Endothelial cell of hepatic sinusoid (primary cell): ENCODE measurements around the gene KLHL26.

ENCODE experiments used
- in situ Hi-C: cut with HindIII; loops from 2 replicates; pipeline ENCODE4 v1.10.0; 2017; ENCODE audit warnings: low sequenced_read_pairs

KLHL26 gene

DNA sequence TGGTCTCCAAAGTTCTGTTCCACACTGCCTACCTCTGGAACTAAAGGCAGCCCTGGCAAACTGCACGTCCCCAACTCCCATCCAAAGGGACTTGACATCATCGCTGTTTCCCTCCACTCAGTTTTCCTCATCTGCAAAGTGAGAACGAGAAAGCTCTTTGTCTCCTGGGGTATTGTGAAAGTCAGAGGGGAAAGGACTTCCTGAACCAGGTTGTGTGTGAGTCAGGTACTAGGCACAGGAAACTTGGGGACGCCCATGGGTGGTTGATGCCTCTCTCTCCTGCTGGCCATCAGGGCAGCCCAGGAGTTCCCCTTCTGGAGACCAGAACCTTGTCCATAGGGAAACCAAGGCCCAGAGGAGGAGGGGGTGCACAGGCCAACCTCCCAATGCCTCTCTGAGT, 35.0 kb upstream of the KLHL26 start:
- in situ Hi-C loops, result no loop called here

DNA sequence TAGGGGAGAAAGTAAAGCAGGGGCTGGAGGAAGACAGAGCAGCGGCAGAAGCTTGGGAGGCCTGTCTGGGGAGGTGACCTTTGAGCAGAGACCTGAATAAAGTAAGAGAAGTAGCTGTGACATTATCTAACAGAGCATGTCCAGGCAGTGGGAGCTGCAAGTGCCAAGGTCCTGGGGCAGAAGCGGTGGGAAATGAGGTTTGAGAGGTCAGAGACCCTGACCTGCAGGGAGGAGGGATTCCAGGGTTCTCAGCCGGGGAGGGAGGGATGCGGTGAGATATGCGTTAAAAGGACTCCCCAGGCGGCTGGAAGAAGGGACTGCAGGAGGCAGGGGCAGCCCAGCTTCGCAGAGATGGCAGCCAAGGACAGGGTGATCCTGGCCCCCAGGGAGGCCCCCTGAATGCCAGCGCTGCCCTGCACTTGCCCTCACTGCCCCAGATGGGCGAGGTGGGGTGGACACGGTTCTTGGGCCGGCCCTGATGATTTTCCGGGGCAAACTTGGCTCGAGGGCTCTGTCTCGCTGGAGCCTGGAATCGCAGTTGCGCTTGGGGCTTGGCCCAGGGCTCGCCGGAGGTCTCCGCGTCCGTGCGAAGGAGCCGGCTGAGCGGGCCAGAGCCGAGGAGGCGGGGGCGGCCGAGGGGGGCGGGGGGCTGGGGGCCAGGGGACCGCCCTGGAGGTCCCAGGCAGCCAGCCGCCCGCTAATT, 33.4 kb upstream of the KLHL26 start:
- in situ Hi-C loops, result no loop called here

DNA sequence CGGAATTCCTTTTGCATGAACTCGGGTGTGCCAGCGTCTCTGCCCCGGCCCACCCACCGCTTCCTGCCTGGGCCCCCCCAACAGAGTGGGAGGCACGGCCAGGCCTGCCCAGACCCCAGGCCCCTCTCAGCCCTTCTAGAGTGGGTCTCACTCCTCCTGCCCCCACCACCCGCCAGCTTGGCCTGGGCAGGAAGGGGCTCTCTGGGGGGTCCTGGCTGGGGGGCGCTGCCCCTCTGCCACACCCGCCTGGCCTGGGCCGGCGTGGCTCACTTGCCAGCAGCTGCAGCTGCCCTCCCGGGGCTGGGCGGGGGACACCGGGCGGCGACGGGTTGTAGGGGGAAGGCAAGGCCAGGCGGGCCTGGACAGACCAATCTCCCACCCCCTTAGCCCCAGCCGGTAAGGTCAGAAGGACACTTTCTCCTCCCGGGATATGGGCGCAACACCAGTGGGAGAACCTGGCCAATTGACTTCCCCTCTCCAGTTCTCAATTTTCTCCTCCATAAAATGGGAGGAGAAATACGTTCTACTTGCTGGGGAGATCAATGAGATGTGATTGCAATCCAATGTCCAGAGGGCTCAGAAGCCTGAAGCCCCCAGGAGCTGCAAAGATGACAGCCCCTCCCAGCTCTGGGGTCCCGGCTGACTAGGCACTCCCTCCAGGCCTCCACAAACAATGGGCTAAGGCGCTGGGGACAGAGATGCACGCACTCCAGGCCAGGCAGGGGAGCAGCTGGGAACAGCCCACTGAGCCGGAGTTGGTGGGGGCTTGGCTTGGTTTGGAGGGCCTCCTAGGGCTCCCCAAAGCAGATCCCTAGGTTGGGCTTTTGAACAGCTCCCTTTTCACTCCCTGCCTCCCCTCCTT, 32.6 kb upstream of the KLHL26 start:
- in situ Hi-C loops, result no loop called here

DNA sequence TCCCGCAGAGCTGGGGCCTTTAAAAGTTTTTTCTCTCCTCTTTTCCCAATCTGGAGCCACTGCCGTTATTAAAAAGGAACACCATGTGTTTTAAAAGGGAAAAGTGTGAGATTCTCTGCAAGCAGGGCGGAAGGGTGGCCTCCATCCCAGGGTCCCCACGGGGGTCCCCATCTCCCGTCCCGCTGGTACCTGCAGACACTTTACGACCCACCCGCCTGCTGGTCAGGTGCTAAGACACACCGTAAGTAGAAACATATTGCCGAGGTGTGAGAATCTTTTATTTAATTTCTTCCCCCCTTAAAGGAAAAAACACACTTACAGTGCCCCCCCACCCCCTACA, 32.0 kb upstream of the KLHL26 start:
- in situ Hi-C loops, result no loop called here

DNA sequence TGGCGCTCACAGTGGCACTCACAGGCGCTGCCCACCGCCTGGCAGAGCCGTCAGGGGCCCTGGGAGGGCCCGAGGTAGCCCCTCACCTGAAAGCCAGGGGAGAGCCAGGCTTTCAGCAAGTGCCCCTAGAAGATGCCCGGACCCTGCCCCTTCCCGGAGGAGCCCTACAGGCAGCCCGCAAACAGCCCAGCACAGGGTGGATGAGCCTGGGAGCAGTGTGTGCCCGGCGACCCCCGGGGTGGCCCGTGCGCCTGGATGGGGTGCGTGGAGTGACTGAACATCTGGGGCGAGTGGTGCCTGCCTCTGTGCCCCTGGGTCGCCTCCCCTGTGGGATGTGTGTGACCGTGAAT, 31.7 kb upstream of the KLHL26 start:
- in situ Hi-C loops, result no loop called here

DNA sequence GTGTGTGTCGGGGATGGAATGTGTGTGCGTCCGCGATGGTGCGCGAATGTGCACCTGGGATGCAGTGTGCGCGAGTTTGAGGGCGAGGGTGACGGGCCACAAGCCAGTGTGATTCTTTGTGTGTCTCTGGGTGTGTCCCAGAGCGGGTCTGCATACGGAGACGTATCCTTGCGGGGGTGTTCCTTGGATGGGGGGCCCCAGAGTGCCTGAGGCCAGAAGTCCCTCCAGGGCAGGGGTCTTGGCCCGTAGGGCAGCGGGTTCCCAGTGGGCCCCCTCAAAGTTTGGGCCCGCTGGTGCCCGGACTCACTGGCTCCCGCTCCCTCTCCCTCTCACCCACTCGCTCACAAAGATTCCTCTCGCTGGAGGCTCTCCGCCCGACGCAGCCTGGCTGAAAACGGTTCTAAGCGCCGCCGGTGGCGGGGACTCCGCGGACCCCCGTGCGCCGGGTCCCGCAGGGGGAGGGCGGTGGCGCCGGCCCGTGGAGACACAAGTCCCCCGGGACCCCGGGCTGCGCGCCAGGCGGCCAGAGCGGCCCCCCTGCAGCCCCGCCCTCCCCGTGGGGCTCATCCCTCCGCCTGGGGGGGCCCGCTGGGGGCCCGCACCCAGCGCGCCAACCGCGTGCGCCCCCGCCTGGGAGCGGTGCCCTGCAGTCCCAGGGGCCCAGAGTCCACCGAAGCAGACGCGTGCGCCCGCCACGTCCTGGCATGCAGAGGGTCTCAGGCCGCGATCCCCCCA, 31.1 kb upstream of the KLHL26 start:
- in situ Hi-C loops, result no loop called here

DNA sequence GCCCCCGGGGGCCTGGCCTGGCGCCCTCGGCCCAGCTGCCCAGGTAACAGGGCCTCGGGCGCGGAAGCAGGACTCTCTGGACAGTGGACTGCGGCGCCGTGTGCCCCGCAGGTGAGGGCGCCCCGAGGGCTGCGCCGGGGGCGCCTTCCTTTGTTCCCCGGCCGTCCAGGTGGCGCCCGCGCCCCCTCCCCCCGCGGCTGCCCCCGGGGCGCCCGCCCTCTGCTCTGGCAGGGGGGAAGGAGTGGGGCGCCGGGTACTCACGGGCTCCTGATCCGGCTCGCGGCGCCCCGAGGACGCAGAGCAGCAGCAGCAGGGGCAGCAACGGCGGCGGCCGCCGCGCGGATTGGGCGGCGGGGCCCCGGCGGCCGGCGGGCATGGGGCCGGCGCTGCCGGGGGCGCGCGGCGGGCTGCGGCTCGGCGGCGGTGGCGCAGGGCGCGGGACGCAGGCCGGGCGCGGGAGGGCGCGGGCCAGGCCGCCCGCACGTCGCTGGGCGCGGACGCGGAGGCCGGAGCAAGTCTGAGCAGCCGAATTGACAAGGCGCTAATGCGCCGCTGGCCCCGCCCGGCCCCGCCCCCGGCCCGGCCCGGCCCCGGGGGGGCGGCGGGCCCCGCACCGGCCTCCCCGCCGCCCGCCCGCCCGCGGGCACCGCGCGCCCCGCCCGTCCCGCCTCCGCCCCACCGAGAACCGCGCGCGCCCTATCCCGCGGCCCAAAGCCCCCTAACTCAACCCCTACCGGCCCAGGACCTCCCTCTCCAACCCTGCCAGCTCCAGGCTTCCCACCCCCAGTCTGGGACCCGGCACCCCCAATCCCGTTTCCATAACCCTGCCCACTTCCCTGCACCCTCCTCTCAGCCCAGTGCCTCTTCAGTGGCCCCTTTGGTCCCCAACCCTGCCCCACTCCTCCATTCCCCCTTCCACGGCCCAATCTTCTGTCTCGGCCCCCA, 30.3 kb upstream of the KLHL26 start, which contains the start of gene CRLF1:
CRLF1 (minus strand) TSS at position 519 of the 945 bp plus-strand sequence; CDS start at position 376, 143 bp downstream.
- in situ Hi-C loops, result no loop called here

DNA sequence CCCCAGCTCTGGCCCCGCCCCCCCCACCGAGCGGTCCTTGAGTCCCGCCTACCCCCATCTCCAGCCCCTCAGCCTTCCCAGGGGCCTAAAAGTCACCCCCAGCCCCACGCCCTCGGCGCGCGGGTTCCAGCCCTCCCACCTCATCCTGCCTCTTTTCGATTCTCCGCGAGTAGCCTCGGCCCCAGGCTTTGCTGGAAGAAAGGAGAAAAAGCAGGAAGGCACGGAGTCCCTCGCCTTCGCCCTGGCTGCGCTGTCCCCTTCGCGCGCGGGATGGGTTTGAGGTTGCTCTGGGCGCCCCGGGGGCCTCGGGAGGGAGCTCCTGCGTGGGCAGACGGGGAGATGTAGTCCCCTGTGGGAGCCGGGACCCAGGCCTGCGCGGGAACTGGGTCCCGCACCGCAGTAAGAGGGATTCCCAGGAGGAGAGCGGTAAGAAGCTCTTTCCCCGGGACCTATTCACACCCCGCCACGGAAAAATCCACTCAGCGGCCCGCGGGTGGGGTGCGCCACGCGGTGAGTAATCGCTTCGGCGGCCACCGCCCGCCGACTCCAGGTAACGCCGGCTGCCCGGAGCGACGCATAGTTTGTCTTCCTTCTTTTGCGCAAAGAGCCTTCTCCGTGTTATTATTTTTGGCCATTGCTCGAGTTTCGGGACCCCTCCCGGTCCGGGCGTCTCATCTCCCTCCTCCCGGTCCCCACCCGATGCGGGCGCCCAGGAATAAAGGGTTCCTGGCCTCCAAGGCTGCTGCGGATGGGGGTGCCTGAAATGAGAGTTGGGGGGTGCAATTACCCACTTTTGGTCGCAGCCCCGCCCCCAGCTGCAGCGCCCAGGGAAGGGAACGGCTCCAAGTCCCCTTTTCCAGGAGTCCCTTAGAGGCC, 29.4 kb upstream of the KLHL26 start:
- in situ Hi-C loops, result no loop called here

DNA sequence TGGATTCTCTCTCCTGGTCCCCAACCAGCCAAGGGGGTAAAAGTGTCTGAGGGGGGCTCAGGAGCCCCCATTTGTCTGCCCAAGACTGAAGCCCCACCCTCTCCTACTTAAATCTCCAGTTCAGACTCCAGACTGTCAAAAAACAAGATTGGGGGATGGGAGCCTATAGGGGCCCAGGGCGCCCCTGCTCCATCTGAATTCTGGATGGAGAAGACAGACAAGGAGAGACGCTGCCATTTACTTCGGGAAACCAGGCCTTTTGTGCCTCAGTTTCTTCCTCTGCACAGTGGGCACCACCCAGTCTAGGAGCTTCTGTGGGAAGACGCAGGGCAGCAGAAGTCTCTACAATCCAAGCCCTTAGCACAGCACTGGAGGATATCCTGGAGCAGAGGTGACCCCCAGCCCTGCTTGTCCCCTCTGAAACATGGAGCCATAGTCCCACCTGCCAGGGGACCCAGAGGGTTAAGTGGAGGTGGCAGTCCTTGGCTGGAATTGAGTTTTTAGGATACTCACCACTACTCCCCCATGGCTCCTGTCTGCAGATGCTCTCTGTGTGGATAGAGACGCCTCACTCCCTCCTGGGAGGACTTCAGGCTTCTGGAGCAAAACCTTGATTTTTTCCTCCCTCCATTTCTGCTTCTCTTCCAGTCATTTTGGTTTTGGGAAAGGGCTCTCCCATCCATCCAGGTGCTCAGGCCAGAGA, 28.6 kb upstream of the KLHL26 start:
- in situ Hi-C loops, result no loop called here

DNA sequence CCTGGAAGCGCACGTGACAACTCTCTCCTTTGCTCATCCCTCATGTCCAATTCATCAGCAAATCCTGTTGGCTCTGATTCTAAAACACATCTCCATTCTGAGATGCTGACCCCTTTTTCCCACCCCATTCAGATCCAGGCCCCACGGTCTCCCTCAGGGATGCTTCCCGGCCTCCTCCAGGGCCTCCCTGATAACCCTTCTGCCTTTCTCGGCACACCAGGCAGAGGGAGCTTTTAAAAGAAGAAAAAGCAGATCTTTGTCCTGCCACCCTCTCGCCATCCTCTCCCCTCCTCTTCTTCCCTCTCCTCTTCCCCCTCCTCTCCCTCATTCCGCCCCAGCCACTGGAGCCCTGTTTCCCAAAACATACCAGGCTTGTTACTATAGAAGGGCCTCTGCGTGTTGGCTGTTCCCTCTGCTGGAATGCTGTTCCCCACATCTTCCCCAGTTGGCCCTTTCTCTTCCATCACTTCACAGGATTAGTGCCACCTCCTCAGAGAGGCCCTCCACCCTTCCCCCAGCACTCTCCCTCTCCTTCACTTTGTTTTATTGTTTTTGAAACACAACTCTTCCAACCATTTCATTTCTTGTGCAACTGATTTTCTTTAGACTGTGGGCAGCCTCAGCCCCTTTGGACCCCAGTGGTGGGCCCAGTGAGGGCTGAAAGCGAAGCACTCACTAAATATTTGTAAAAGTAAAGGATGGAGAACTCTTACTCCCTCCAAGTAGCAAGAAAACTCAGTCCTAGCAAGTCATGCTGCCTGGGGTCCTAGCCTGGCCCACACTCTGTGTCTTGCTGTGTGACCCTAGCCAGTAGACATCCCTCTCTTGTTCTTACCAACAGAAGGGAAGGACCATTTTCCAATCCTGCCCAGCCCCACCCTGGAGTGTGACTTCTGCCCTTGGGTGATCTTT, 27.8 kb upstream of the KLHL26 start:
- in situ Hi-C loops, result no loop called here

DNA sequence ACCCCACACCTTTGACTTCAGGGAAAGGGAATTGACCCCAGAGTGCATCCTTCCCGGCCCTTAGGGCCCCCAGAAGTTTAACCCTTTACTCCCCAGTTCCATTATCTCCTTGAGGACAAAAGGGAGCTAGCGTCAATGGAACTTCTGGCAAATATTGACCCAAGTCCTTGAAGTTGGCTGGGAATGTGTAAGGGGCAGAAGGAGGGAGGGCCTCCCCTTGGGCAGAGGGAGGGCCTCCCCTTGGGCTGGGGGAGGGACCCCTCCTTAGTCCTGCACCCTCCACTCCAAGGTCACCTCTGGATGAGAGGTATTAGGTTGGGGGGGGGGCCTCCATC, 27.1 kb upstream of the KLHL26 start:
- in situ Hi-C loops, result no loop called here

DNA sequence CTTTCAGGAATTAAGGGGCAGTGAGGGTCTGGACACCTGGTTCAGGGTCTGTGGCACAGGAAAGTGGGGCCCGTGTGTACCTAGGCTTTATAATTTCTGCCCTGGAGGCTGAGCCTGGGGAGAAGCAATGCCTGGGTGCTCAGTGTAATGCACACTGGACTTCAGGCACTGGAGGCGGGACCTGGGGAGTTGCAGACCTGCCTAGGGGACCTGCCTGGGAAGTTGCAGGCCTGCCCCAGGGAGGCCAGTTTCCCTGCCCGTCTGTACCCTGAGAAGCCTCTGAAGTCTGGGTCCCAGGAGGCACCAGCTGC, 26.6 kb upstream of the KLHL26 start:
- in situ Hi-C loops, result no loop called here

DNA sequence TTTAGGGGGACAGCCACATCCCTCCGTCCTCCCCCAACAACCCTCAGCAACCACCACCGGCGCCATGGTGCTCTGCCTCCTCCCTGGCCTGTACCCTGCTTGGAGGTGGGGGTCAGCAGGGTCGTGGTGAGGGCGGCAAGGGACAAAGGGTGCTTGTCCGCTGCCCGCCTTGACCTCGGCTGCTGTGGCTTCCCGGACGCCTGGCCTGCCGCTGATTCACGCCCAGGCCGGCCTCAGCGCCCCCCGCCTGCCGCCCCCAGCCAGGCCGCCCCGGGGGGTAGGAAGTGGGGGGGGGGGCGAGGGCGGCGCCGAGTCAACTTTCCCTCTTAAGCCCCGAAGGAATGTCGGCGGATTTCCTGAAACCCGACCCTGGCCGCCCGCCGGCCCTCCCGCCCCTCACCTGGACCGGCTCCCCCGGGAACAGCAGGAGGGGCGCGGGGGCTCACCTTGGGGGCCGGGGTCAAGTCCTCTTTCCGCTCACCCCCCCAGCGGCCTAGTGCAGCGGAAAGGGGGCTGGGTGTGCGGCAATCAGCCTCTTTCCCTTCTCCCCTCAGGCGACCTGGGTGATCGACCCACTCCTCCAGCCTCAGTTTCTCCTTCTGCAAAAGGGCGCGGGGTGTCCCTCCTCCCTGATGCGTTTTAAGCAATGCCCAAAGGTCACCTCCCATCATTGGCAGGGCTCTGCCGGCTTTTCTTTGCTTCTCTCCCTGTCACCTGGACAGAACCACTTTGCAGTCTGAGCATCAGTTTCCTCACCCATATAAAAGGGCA, 26.1 kb upstream of the KLHL26 start:
- in situ Hi-C loops, result no loop called here

DNA sequence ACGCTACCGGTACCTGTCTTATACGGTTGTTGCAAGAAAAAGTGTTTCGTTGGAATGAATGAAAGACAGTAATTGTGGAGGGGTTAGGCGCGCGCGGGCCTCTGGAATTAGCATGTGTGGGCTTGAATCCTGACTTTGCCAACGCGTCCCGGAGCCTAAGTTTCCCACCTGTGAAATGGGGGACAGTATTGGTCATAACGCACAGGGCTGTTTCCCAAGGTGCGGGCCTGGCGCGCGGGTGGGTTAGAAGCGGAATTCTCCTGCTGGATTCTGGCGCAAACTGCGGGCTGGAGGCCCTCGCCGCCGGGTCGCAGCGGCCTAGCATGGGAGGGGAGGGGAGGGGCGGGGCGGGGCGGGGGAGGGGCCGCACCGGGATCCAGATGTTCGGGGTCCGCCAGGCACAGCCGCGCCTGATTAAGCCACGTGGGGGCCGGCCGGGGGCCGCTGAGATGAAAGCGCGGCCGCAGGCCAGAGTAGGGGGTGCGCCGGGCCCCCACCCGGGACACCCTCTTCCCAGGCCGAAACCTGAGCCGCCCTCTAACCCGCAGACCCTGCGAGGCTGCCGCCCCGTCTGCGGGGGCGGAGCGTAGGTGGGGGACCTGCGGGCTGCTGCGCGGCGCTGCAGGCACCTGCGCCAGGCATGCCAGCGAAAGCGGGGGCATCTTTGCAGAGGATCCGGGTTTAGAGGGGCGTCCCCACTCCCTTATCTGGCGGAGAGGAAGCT, 25.3 kb upstream of the KLHL26 start:
- in situ Hi-C loops, result no loop called here

DNA sequence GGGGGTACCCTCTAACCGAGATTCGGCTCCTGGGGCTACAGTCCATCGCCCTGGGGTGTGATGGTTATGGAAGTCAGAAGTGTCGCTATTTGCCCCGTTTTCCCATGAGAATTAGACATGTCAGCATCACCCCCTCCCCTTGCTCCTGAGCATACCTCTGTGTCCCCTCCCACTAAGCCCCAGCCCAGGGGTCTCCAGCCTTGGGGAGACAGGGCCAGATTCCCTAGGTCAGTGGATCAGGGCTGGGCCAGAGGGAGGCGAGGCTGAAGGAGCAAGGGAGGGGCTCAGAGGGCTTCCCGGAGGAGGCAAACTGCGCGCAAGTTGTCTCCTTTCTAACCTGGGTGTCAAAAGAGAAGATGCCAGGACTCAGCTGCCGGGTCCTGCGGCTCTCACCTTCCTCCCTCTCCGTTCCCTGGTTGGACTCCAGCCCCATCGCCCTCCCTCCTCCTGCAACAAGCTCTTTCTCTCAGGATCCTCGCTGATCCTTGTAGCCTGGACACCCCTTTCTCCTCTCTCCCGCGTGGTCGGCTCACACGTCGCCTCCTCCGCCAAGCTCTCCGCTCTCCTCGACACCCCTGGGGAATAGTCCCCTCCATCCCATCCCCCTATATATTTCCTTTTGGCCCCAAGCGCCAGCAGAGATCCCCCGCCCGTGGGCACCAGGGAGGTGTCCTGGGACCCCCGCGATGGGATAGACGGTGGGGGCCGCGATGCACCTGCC, 24.6 kb upstream of the KLHL26 start:
- in situ Hi-C loops, result no loop called here
